H1 (cell line): ENCODE measurements around the gene PDS5A. TPM values are rescaled to one million over a fixed set of nuclear protein-coding genes. Genes with fewer than 3 reads are reported as not detected.

ENCODE experiments used
- CTCF ChIA-PET: fragments of 300-600 bp; sonication (Branson Sonifier 250); formaldehyde crosslinking; loops from one replicate; lab custom pipeline; 2021; ENCODE audit not compliant: partially characterized antibody; lab: Charles Lee
- POLR2A ChIA-PET: fragments of 300-600 bp; sonication (Branson Sonifier 250); formaldehyde crosslinking; loops from one replicate; lab custom pipeline; 2021; ENCODE audit warnings: inconsistent platforms; ENCODE audit not compliant: partially characterized antibody; lab: Charles Lee
- DNase-seq, 2 experiments: peaks; one replicate each; pipeline versions ENCODE4 v3.0.0 to v3.0.0-alpha.2; 2010 to 2022; ENCODE audit warnings: low spot score in 2 of 2, low read depth in 1 of 2, mixed read lengths in 1 of 2
- FAIRE-seq: peaks from 2 replicates; lab custom pipeline; 2011; peaks lifted over from hg19 to GRCh38; lab: Jason Lieb, UNC
- H2AFZ ChIP-seq: 2 replicates; pipeline ENCODE4 v1.8.1; 2012; ENCODE audit warnings: low read length, inconsistent platforms
- H2AK5ac ChIP-seq: 2 replicates; pipeline ENCODE4 v1.6.1; 2013; ENCODE audit warnings: low read depth, low read length
- H2BK120ac ChIP-seq: replicated peaks from 2 replicates; pipeline ENCODE3; 2013; ENCODE audit warnings: low read depth, low read length, inconsistent platforms
- H2BK12ac ChIP-seq: 2 replicates; pipeline ENCODE4 v1.6.1; 2013; ENCODE audit warnings: low read depth, low read length
- H2BK15ac ChIP-seq: 2 replicates; pipeline ENCODE4 v1.6.1; 2013; ENCODE audit warnings: low read length
- H2BK20ac ChIP-seq: 2 replicates; pipeline ENCODE4 v1.6.1; 2013; ENCODE audit warnings: low read length
- H2BK5ac ChIP-seq: 2 replicates; pipeline ENCODE4 v1.6.1; 2013; ENCODE audit warnings: low read depth, low read length
- H3K14ac ChIP-seq: 2 replicates; pipeline ENCODE4 v1.6.1; 2013; ENCODE audit warnings: inconsistent platforms; ENCODE audit not compliant: insufficient read length
- H3K18ac ChIP-seq: 2 replicates; pipeline ENCODE4 v1.6.1; 2013; ENCODE audit warnings: low read length; ENCODE audit errors: extremely low read depth
- H3K23ac ChIP-seq: 2 replicates; pipeline ENCODE4 v1.6.1; 2013; ENCODE audit warnings: inconsistent platforms; ENCODE audit not compliant: insufficient read length
- H3K23me2 ChIP-seq: 2 replicates; pipeline ENCODE4 v1.6.1; 2013; ENCODE audit warnings: low read depth, low read length
- H3K27ac ChIP-seq: 2 replicates; pipeline ENCODE4 v1.6.1; 2011; ENCODE audit warnings: low read depth, low read length, inconsistent platforms
- H3K27me3 ChIP-seq, 4 experiments: replicated peaks in 1 of 4; 1 replicate in 1 of 4; 2 replicates in 3 of 4; pipeline versions ENCODE4 v1.6.1 to v1.8.1; 2011 to 2013; ENCODE audit warnings: low read length in 3 of 4, mild to moderate bottlenecking in 3 of 4, inconsistent platforms in 2 of 4, mixed read lengths in 2 of 4, moderate library complexity in 1 of 4; ENCODE audit not compliant: control insufficient read depth in 3 of 4, insufficient read depth in 3 of 4; ENCODE audit errors: extremely low read depth in 1 of 4
- H3K36me3 ChIP-seq, 4 experiments: 2 replicates each; pipeline versions ENCODE4 v1.6.1 to v1.8.1; 2011 to 2013; ENCODE audit warnings: mild to moderate bottlenecking in 4 of 4, low read length in 3 of 4, moderate library complexity in 2 of 4, control low read depth in 1 of 4, inconsistent platforms in 1 of 4; ENCODE audit not compliant: insufficient read depth in 4 of 4, control insufficient read depth in 2 of 4
- H3K4ac ChIP-seq: replicated peaks from 2 replicates; pipeline ENCODE3; 2013; ENCODE audit warnings: low read length, low read depth, mixed read lengths, inconsistent platforms; ENCODE audit not compliant: insufficient read length
- H3K4me1 ChIP-seq, 4 experiments: replicated peaks in 1 of 4; 1 replicate in 1 of 4; 2 replicates in 3 of 4; pipeline versions ENCODE4 v1.6.1 to v1.8.1; 2011 to 2013; ENCODE audit warnings: low read length in 3 of 4, inconsistent platforms in 2 of 4, mixed read lengths in 1 of 4; ENCODE audit not compliant: insufficient read depth in 4 of 4, control insufficient read depth in 3 of 4
- H3K4me2 ChIP-seq, 2 experiments: 2 replicates each; pipeline versions ENCODE4 v1.6.1 to v1.8.1; 2011 to 2013; ENCODE audit warnings: low read depth in 2 of 2, low read length in 2 of 2, control low read depth in 1 of 2, inconsistent platforms in 1 of 2, mild to moderate bottlenecking in 1 of 2; ENCODE audit not compliant: insufficient read depth in 1 of 2
- H3K4me3 ChIP-seq, 4 experiments: fragments of 200-600, 300-600 bp in 1 of 4; sonication (generic), shearing (Covaris generic), sonication (Bioruptor Twin) in 1 of 4; 2 replicates each; pipeline versions ENCODE4 v1.5.1 to v1.8.1; 2011 to 2016; ENCODE audit warnings: low read length in 4 of 4, low read depth in 3 of 4, control low read depth in 2 of 4, inconsistent platforms in 2 of 4, mild to moderate bottlenecking in 2 of 4, mixed read lengths in 1 of 4, moderate library complexity in 1 of 4; ENCODE audit not compliant: insufficient read depth in 2 of 4; ENCODE audit errors: extremely low read depth in 1 of 4
- H3K56ac ChIP-seq: replicated peaks from 2 replicates; pipeline ENCODE3; 2013; ENCODE audit warnings: low read depth, mild to moderate bottlenecking, mixed read lengths, low read length, inconsistent platforms; ENCODE audit not compliant: insufficient read length
- H3K79me1 ChIP-seq: 2 replicates; pipeline ENCODE4 v1.6.1; 2013; ENCODE audit warnings: low read depth, low read length, control low read depth
- H3K79me2 ChIP-seq, 2 experiments: 2 replicates each; pipeline versions ENCODE4 v1.6.1 to v1.8.1; 2012 to 2013; ENCODE audit warnings: low read length in 2 of 2, mild to moderate bottlenecking in 2 of 2, inconsistent platforms in 1 of 2; ENCODE audit not compliant: insufficient read depth in 2 of 2, control insufficient read depth in 1 of 2
- H3K9ac ChIP-seq, 4 experiments: replicated peaks in 1 of 4; 1 replicate in 1 of 4; 2 replicates in 3 of 4; pipeline versions ENCODE4 v1.6.1 to v1.8.1; 2011 to 2013; ENCODE audit warnings: low read depth in 3 of 4, low read length in 3 of 4, control low read depth in 2 of 4, mild to moderate bottlenecking in 2 of 4, moderate library complexity in 2 of 4, inconsistent platforms in 1 of 4; ENCODE audit errors: extremely low read depth in 1 of 4
- H3K9me3 ChIP-seq, 2 experiments: 2 replicates each; pipeline versions ENCODE4 v1.6.1 to v1.8.1; 2012 to 2013; ENCODE audit warnings: mild to moderate bottlenecking in 2 of 2, moderate library complexity in 2 of 2, control low read depth in 1 of 2, inconsistent platforms in 1 of 2, low read depth in 1 of 2, low read length in 1 of 2, mixed read lengths in 1 of 2; ENCODE audit not compliant: insufficient read depth in 2 of 2
- H4K20me1 ChIP-seq, 2 experiments: replicated peaks in 1 of 2; 2 replicates each; pipeline versions ENCODE3 to v1.8.1; 2011 to 2013; ENCODE audit warnings: inconsistent platforms in 2 of 2, low read length in 2 of 2, mild to moderate bottlenecking in 1 of 2; ENCODE audit not compliant: insufficient read depth in 2 of 2, control insufficient read depth in 1 of 2
- H4K5ac ChIP-seq: 2 replicates; pipeline ENCODE4 v1.6.1; 2013; ENCODE audit warnings: low read length, low read depth, mixed read lengths, inconsistent platforms; ENCODE audit not compliant: insufficient read length
- H4K8ac ChIP-seq: 2 replicates; pipeline ENCODE4 v1.8.0; 2013; ENCODE audit warnings: mild to moderate bottlenecking, moderate library complexity, low read length, inconsistent platforms; ENCODE audit not compliant: insufficient read depth; ENCODE audit errors: extremely low read depth
- H4K91ac ChIP-seq: replicated peaks from 2 replicates; pipeline ENCODE3; 2013; ENCODE audit warnings: low read length, mixed read lengths, inconsistent platforms; ENCODE audit not compliant: insufficient read length
- E2F6 ChIP-seq: IDR thresholded peaks from 2 replicates; pipeline ENCODE4 v1.6.1; 2012; ENCODE audit warnings: inconsistent platforms
- NANOG ChIP-seq: IDR thresholded peaks from 2 replicates; pipeline ENCODE4 v1.6.1; 2011; ENCODE audit warnings: low read length, low read depth, mild to moderate bottlenecking, inconsistent platforms; ENCODE audit not compliant: insufficient read depth, poor library complexity, severe bottlenecking
- RBBP5 ChIP-seq: IDR thresholded peaks from 2 replicates; pipeline ENCODE4 v1.7.1; 2012; ENCODE audit warnings: low read depth, mild to moderate bottlenecking, inconsistent platforms, low read length, moderate library complexity, borderline replicate concordance
- RFX5 ChIP-seq: IDR thresholded peaks from 2 replicates; pipeline ENCODE4 v1.6.1; 2011; ENCODE audit warnings: low read depth, low read length, improper control_type of control experiment, borderline replicate concordance
- SIX5 ChIP-seq: IDR thresholded peaks from 2 replicates; pipeline ENCODE4 v1.6.1; 2011; ENCODE audit warnings: mild to moderate bottlenecking, low read depth, low read length
- TEAD4 ChIP-seq: IDR thresholded peaks from 2 replicates; pipeline ENCODE4 v1.6.1; 2012; ENCODE audit warnings: low read depth, low read length, inconsistent platforms, mixed read lengths
- WGBS, 2 experiments: shearing (Covaris generic) in 1 of 2; methylation state at CpG; one replicate each; pipeline versions ENCODE4 v1.1.6 to v1.1.7; 2013 to 2015; ENCODE audit warnings: low lambda C conversion rate in 2 of 2, mixed read lengths in 2 of 2, inconsistent platforms in 1 of 2, low coverage in 1 of 2, missing lambda C conversion rate in 1 of 2; ENCODE audit not compliant: insufficient replicate concordance in 2 of 2, insufficient coverage in 1 of 2, insufficient read length in 1 of 2; ENCODE audit errors: extremely low coverage in 1 of 2, missing lambda C conversion rate in 1 of 2; 5-methylcytosine and 5-hydroxymethylcytosine counted together
- polyA plus RNA-seq, 7 experiments: library from polyadenylated mRNA; depleted of rRNA in 3 of 7; stranded (reverse) in 5 of 7; unstranded in 2 of 7; fragments of >200 nt in 5 of 7; fragments of 200-250 nt in 2 of 7; gene quantifications; 1 replicate in 5 of 7; 2 replicates in 1 of 7; 4 replicates in 1 of 7; pipeline versions ENCODE4 v1.2.1 to v1.2.3, GENCODE V29; 2011 to 2013; ENCODE audit warnings: missing spikeins in 2 of 7, mixed read lengths in 2 of 7
- total RNA-seq: library from RNA; stranded (reverse); fragmentation: NEBNext Ultra II Directional; extraction: Animal tissue kit (Norgen Biotek cat#: 25700); gene quantifications from 2 replicates; pipeline ENCODE4 v1.2.1, GENCODE V29; 2021

The PDS5A gene
- total and polyA plus RNA-seq, 2 of the 8 experiments (the other 6 are each of a cell fraction or from before 2014, with no cell fraction given) = 15.5 to 76.6 TPM

DNA sequence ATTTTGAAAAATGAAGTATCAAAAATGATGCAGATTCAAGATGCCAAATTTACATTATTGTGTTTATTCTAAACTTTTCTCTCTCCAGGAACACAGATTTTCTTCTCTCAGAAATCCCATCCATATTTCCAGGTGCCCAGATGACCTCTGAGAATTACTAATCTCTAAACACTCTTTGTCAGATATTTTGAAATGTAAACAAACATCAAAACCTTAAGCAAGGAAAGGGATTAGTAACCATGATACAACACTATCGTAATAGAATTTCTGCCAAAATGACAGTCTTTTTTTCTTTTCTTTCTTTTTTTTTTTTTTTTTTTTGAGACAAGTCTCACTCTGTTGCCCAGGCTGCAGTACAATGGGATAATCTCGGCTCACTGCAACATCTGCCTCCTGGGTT is 76.7 kb downstream of the PDS5A start:
- Histone ChIP-seq H3K23ac (no peak overlapping the region), H3K4ac (no peak overlapping the region), H3K18ac (no peak overlapping the region), H2BK12ac (no peak overlapping the region), H3K4me2 (no peak overlapping the region), H2AK5ac (no peak overlapping the region), H4K8ac (no peak overlapping the region), H4K20me1 (no peaks in the 10 kb centered on the region), H3K4me3 (no peak overlapping the region), H3K79me1 (no peaks in the 10 kb centered on the region), H2BK5ac (no peak overlapping the region), H3K9ac (no peak overlapping the region), H2BK120ac (no peak overlapping the region), H3K27ac (no peak overlapping the region), H3K79me2 (no peaks in the 10 kb centered on the region), H4K5ac (no peak overlapping the region), H2BK15ac (no peak overlapping the region), H3K9me3 (no peaks in the 10 kb centered on the region), H4K91ac (no peak overlapping the region), H3K56ac (no peak overlapping the region), H3K14ac (no peak overlapping the region), H2AFZ (no peak overlapping the region), H2BK20ac (no peak overlapping the region), H3K4me1 (peaks cover 0 to 6% (median 2%) of the 10 kb centered on the region in 4 experiments; a peak in 2 of 7 replicates), H3K23me2 (no peaks in the 10 kb centered on the region), H3K27me3 (no peaks in the 10 kb centered on the region)
- no peak for DNase-seq
- POLR2A ChIA-PET = no interaction called here
- CTCF ChIA-PET = interaction anchor here (0.6 to 0.8 kb wide), 2 partner anchors 13 to 722 kb away, joined by 3 to 4 read pairs; no protein-coding TSS in a partner anchor
- FAIRE-seq = no peak
- WGBS, 2 experiments = 71% methylated on average over 2 of the region's 2 CpGs; no CpG with 5 or more reads in 1 of the 2 experiments
- TF ChIP-seq RBBP5 (no peak), NANOG (no peak), SIX5 (no peak), RFX5 (no peak), TEAD4 (no peak), E2F6 (no peak)
- TF ChIP-seq, all 59 proteins: peak for 0
- peaks cover 0 to 64% (median 20%) of the 10 kb centered on the region in 4 experiments; a peak in 6 of 8 replicates for H3K36me3 ChIP-seq
